ENCODE data around the gene ALG2.
A peak's percentile ranks its signal among the peaks of the same experiment; 100 is the strongest.

The ALG2 gene

GRCh38 chr9:99180199-99180598, 41.5 kb downstream of the ALG2 start:
- DNase-seq (ENCODE audit: low read depth, low spot score) = no peak
- no peak overlapping the region for H3K4me3 ChIP-seq (ENCODE audit: low read length)

- no peak for DNase-seq (ENCODE audit: low read depth, low spot score)
- no peak overlapping the region for H3K4me3 ChIP-seq (ENCODE audit: low read length)
These were observed 42.5 kb downstream of the ALG2 start for GRCh38 chr9:99178912-99179872.

GRCh38 chr9:99177576-99178366, 44.0 kb downstream of the ALG2 start:
- H3K4me3 ChIP-seq (ENCODE audit: low read length) = no peak overlapping the region
- DNase-seq (ENCODE audit: low read depth, low spot score) = no peak

GRCh38 chr9:99176527-99177013, 45.2 kb downstream of the ALG2 start:
- H3K4me3 ChIP-seq (ENCODE audit: low read length) = no peak overlapping the region
- no peak for DNase-seq (ENCODE audit: low read depth, low spot score)

- no peak overlapping the region for H3K4me3 ChIP-seq (ENCODE audit: low read length)
- no peak for DNase-seq (ENCODE audit: low read depth, low spot score)
These were observed 47.9 kb downstream of the ALG2 start for GRCh38 chr9:99173570-99174504.

GRCh38 chr9:99172124-99173091, 49.3 kb downstream of the ALG2 start:
- no peak overlapping the region for H3K4me3 ChIP-seq (ENCODE audit: low read length)
- no peak for DNase-seq (ENCODE audit: low read depth, low spot score)

GRCh38 chr9:99171225-99172123, 50.3 kb downstream of the ALG2 start:
- no peak overlapping the region for H3K4me3 ChIP-seq (ENCODE audit: low read length)
- DNase-seq (ENCODE audit: low read depth, low spot score) = no peak

- H3K4me3 ChIP-seq (ENCODE audit: low read length) = no peak overlapping the region
- no peak for DNase-seq (ENCODE audit: low read depth, low spot score)
These were observed 51.6 kb downstream of the ALG2 start for GRCh38 chr9:99169982-99170761.

- no peak overlapping the region for H3K4me3 ChIP-seq (ENCODE audit: low read length)
- no peak for DNase-seq (ENCODE audit: low read depth, low spot score)
These were observed 52.7 kb downstream of the ALG2 start for GRCh38 chr9:99169086-99169485.

GRCh38 chr9:99167694-99168093, 54.0 kb downstream of the ALG2 start:
- DNase-seq (ENCODE audit: low read depth, low spot score) = peak; percentile 36
- no peak overlapping the region for H3K4me3 ChIP-seq (ENCODE audit: low read length)

GRCh38 chr9:99167119-99167518, 54.6 kb downstream of the ALG2 start:
- DNase-seq (ENCODE audit: low read depth, low spot score) = no peak
- H3K4me3 ChIP-seq (ENCODE audit: low read length) = no peak overlapping the region

Data from Jurkat, Clone E6-1 (cell line).